Activated CD4-positive, alpha-beta T cell treated with anti-CD3 and anti-CD28 coated beads, Interleukin-2, amount 10 ng/mL, durations not matched to agents 7 days and 5 days (primary cell): ENCODE results near the gene PITPNM3. TPM values are rescaled to one million over a fixed set of nuclear protein-coding genes. Genes with fewer than 3 reads are reported as not detected.
A peak's percentile ranks its signal among the peaks of the same experiment; 100 is the strongest.

Experiments used
- CTCF ChIA-PET: fragments of 350-600 bp; sonication (Branson Sonifier 250); formaldehyde crosslinking; loops from one replicate; lab custom pipeline; 2021; ENCODE audit warnings: antibody characterized with exemption; lab: Charles Lee
- POLR2A ChIA-PET: fragments of 350-600 bp; sonication (Branson Sonifier 250); formaldehyde crosslinking; loops from one replicate; lab custom pipeline; 2021; ENCODE audit warnings: antibody characterized with exemption; lab: Charles Lee
- DNase-seq: peaks from one replicate; pipeline ENCODE4 v3.0.0-alpha.2; 2020
- H3K27ac Mint-ChIP-seq: one replicate; pipeline ENCODE4 v1.8.0; 2021; ENCODE audit warnings: mild to moderate bottlenecking, moderate library complexity, mixed read lengths
- H3K27me3 Mint-ChIP-seq: one replicate; pipeline ENCODE4 v1.8.0; 2021; ENCODE audit warnings: mixed read lengths
- H3K36me3 Mint-ChIP-seq: one replicate; pipeline ENCODE4 v1.8.0; 2021; ENCODE audit warnings: low read depth, mixed read lengths
- H3K4me1 Mint-ChIP-seq: one replicate; pipeline ENCODE4 v1.8.0; 2021; ENCODE audit warnings: mixed read lengths
- H3K4me3 Mint-ChIP-seq: one replicate; pipeline ENCODE4 v1.8.0; 2021; ENCODE audit warnings: mild to moderate bottlenecking, moderate library complexity, mixed read lengths
- H3K9me3 Mint-ChIP-seq: one replicate; pipeline ENCODE4 v1.8.0; 2021; ENCODE audit warnings: mixed read lengths
- total RNA-seq, 2 experiments: library from RNA; stranded (reverse); gene quantifications; one replicate each; pipeline ENCODE4 v1.2.3, GENCODE V29; 2021

Gene PITPNM3
- total RNA-seq, 2 experiments from 2014 or later, result 0.33 to 0.37 TPM

- Mint-ChIP-seq H3K27ac (peak overlapping the region; percentile 76), H3K4me1 (peaks cover 5% of the 10 kb centered on the region), H3K36me3 (peaks cover 5% of the 10 kb centered on the region), H3K9me3 (no peaks in the 10 kb centered on the region), H3K4me3 (no peak overlapping the region), H3K27me3 (peaks cover 9% of the 10 kb centered on the region)
- ChIA-PET POLR2A (no interaction called here), CTCF (no interaction called here)
- no peak for DNase-seq
Observed at GRCh38 chr17:6450926-6451832, 105.2 kb downstream of the PITPNM3 start.

GRCh38 chr17:6449307-6449706 lies 107.0 kb downstream of the PITPNM3 start:
- peaks cover 7% of the 10 kb centered on the region for H3K27me3 Mint-ChIP-seq
- ChIA-PET CTCF (interaction anchor here (1.3 kb wide), 1 partner anchor 13 kb away, joined by 3 read pairs; no protein-coding TSS in a partner anchor), POLR2A (no interaction called here)
- peaks cover 9% of the 10 kb centered on the region for H3K36me3 Mint-ChIP-seq
- H3K4me1 Mint-ChIP-seq, result peaks cover 4% of the 10 kb centered on the region
- no peaks in the 10 kb centered on the region for H3K9me3 Mint-ChIP-seq
- H3K4me3 Mint-ChIP-seq, result no peak overlapping the region
- DNase-seq, result no peak
- H3K27ac Mint-ChIP-seq, result no peak overlapping the region

GRCh38 chr17:6448473-6448872 lies 107.9 kb downstream of the PITPNM3 start:
- Mint-ChIP-seq H3K4me3 (no peak overlapping the region), H3K27ac (no peak overlapping the region), H3K4me1 (peaks cover 9% of the 10 kb centered on the region), H3K27me3 (peaks cover 6% of the 10 kb centered on the region), H3K36me3 (peaks cover 11% of the 10 kb centered on the region), H3K9me3 (no peaks in the 10 kb centered on the region)
- ChIA-PET POLR2A (no interaction called here), CTCF (interaction anchor here (0.5 to 0.6 kb wide), 2 partner anchors 99 to 584 kb away, joined by 3 to 4 read pairs; no protein-coding TSS in a partner anchor)
- no peak for DNase-seq

GRCh38 chr17:6446516-6447100 lies 109.7 kb downstream of the PITPNM3 start:
- no peak overlapping the region for H3K27ac Mint-ChIP-seq
- H3K9me3 Mint-ChIP-seq, result peaks cover 2% of the 10 kb centered on the region
- H3K36me3 Mint-ChIP-seq, result peaks cover 11% of the 10 kb centered on the region
- peaks cover 8% of the 10 kb centered on the region for H3K27me3 Mint-ChIP-seq
- H3K4me1 Mint-ChIP-seq, result peaks cover 13% of the 10 kb centered on the region
- no peak overlapping the region for H3K4me3 Mint-ChIP-seq
- CTCF ChIA-PET, result interaction anchor here (0.7 to 1.5 kb wide), 2 partner anchors 11 to 854 kb away, joined by 3 to 4 read pairs; no protein-coding TSS in a partner anchor
- POLR2A ChIA-PET, result no interaction called here
- DNase-seq, result no peak

DNA sequence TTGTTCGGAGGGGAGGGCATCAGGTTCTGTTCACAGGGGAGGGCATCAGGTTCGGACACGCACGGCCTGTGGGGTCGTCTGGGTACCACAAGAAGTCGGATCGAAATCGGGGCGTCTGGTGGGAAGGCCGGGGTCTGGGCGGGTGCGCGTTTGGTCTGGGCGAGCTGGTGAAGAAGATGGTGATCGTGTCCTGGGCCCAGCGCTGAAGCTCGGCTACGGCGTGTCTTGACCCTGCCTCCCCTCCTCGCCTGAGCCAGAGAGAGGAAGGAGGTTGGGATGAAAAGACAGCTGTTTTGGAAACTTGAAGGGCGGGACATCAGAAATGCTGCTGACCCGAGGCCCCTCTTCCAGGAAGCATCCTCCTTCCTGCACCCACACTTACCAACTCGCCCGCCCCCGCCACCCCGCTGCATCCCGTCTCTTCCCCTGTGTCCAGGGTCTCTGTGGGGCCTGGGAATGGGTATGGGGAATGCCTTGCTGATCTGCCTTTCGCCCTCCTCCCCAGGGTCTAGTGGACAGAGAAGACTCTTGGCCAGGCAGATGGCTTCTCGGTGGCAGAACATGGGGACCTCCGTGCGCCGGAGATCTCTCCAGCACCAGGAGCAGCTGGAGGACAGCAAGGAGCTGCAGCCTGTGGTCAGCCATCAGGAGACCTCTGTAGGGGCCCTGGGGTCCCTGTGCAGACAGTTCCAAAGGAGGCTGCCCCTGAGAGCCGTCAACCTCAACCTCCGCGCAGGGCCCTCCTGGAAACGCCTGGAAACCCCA lies 111.6 kb downstream of the PITPNM3 start:
- ChIA-PET POLR2A (no interaction called here), CTCF (interaction anchor here (1.1 to 1.5 kb wide), 3 partner anchors 9 to 165 kb away, joined by 3 to 4 read pairs (median 3); no protein-coding TSS in a partner anchor)
- Mint-ChIP-seq H3K27ac (peak overlapping the region; percentile 78), H3K27me3 (peaks cover 20% of the 10 kb centered on the region), H3K36me3 (peaks cover 7% of the 10 kb centered on the region), H3K9me3 (peaks cover 2% of the 10 kb centered on the region), H3K4me1 (peaks cover 13% of the 10 kb centered on the region), H3K4me3 (peak overlapping the region; percentile 91)
- DNase-seq, result no peak

DNA sequence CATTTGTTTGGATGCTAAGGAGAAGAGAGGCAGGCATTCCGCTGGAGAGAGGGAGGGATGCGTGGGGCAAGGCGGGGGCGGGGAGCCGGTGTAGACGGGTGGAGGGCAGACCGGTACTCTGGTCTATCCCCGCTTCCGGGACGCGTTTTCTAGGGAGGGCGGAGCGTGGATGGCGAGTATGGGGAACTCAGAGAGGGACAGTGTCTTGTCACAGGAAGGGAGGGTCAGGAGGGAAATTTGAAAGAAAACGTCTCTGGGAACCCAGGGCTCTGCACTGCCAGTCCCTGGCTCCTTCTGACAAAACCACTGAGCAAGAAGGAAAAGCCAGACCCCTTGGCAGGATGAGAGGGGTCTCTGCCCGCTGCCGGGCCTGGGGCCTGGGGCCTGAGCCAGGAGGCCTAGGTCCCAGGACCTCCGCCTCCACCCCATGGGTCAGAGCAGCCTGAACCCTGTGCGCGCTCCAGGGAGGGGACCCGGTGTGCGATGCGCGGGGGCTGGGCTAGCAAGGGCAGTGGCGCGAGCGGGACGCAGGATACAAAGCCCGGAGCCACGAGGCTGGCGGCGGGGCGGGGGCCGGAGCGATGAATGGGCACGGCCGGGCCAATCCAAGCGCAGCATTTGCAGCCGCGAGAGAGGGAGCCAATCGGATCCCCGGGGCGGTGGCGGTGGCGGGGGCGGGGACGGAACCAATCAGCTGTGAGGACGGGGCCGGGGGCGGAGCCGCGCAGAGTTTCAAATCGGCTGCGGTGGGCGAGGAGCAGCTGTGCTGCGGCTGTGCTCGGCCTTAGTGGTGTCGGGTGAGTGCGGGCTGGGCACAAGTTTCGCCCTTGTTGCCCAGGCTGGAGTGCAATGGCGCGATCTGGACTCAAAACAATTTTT lies 112.4 kb downstream of the PITPNM3 start, which contains the start of gene PIMREG:
Gene PIMREG, plus strand, starts transcription at position 764 of the 879 bp plus-strand sequence. CDS start 656 bp downstream, outside the sequence.
- Mint-ChIP-seq H3K27ac (peak within 1 kb of the TSS; percentile 86), H3K36me3 (peaks cover 5% of the 10 kb centered on the region), H3K4me3 (peak within 1 kb of the TSS; percentile 91), H3K4me1 (peaks cover 13% of the 10 kb centered on the region), H3K9me3 (peaks cover 2% of the 10 kb centered on the region), H3K27me3 (peaks cover 28% of the 10 kb centered on the region)
- ChIA-PET POLR2A (no interaction called here), CTCF (interaction anchor here (1.2 kb wide), 1 partner anchor 10 kb away, joined by 3 read pairs; no protein-coding TSS in a partner anchor)
- peak; percentile 94 for DNase-seq

- Mint-ChIP-seq H3K27me3 (peaks cover 33% of the 10 kb centered on the region), H3K4me1 (peaks cover 13% of the 10 kb centered on the region), H3K36me3 (peaks cover 5% of the 10 kb centered on the region), H3K27ac (no peak overlapping the region), H3K9me3 (peaks cover 2% of the 10 kb centered on the region), H3K4me3 (no peak overlapping the region)
- POLR2A ChIA-PET, result no interaction called here
- DNase-seq, result no peak
- CTCF ChIA-PET, result interaction anchor here (0.7 kb wide), 1 partner anchor 957 kb away, joined by 3 read pairs; no protein-coding TSS in a partner anchor
Observed at GRCh38 chr17:6442775-6443174, 113.6 kb downstream of the PITPNM3 start.

- Mint-ChIP-seq H3K27me3 (peaks cover 51% of the 10 kb centered on the region), H3K4me3 (no peak overlapping the region), H3K4me1 (peaks cover 13% of the 10 kb centered on the region), H3K9me3 (peaks cover 2% of the 10 kb centered on the region), H3K36me3 (peaks cover 4% of the 10 kb centered on the region), H3K27ac (no peak overlapping the region)
- ChIA-PET CTCF (interaction anchor here (0.7 to 1.1 kb wide), 2 partner anchors 9 to 848 kb away, joined by 3 read pairs; no protein-coding TSS in a partner anchor), POLR2A (no interaction called here)
- DNase-seq, result no peak
Observed at GRCh38 chr17:6439951-6440350, 116.4 kb downstream of the PITPNM3 start.

DNA sequence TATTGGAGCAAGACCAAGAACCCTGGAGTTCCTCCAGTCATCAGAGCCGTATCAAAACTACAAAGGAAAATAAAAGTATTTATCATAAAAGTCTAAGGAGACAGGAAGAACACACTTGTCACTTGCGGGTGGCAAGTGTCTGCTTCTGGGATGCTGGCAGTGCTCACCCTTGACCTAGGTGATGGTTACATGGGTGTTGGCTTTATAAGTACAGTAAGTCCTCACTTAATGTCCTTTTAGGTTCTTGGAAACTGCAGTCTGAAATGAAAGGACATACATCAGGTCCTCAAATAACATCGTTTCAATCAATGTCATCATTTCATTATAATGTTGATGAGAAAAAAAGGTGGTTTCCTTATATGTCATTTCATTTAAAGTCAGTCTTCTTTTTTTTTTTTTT lies 118.4 kb downstream of the PITPNM3 start:
- DNase-seq, result no peak
- Mint-ChIP-seq H3K9me3 (peaks cover 2% of the 10 kb centered on the region), H3K27me3 (peaks cover 59% of the 10 kb centered on the region), H3K4me1 (no peaks in the 10 kb centered on the region), H3K27ac (no peak overlapping the region), H3K4me3 (no peak overlapping the region), H3K36me3 (no peaks in the 10 kb centered on the region)
- ChIA-PET POLR2A (no interaction called here), CTCF (no interaction called here)

GRCh38 chr17:6437466-6437865 lies 118.9 kb downstream of the PITPNM3 start:
- ChIA-PET CTCF (no interaction called here), POLR2A (no interaction called here)
- no peaks in the 10 kb centered on the region for H3K9me3 Mint-ChIP-seq
- H3K36me3 Mint-ChIP-seq, result no peaks in the 10 kb centered on the region
- H3K27me3 Mint-ChIP-seq, result peaks cover 60% of the 10 kb centered on the region
- H3K4me1 Mint-ChIP-seq, result no peaks in the 10 kb centered on the region
- no peak overlapping the region for H3K27ac Mint-ChIP-seq
- no peak for DNase-seq
- H3K4me3 Mint-ChIP-seq, result no peak overlapping the region

GRCh38 chr17:6435968-6436367 lies 120.4 kb downstream of the PITPNM3 start:
- Mint-ChIP-seq H3K27ac (no peak overlapping the region), H3K4me1 (no peaks in the 10 kb centered on the region), H3K4me3 (no peak overlapping the region), H3K27me3 (peaks cover 61% of the 10 kb centered on the region), H3K9me3 (peaks cover 7% of the 10 kb centered on the region), H3K36me3 (peaks cover 4% of the 10 kb centered on the region)
- CTCF ChIA-PET, result interaction anchor here (1.0 to 1.4 kb wide), 3 partner anchors 9 to 14 kb away, joined by 3 to 4 read pairs (median 3); no protein-coding TSS in a partner anchor
- peak; percentile 71 for DNase-seq
- POLR2A ChIA-PET, result no interaction called here
